Esophagus squamous epithelium (tissue), 4 donors: ENCODE measurements around the gene SIPA1L2.

Source experiments
- CTCF ChIP-seq, 6 experiments: fragments of 450-650 bp in 4 of 6; fragments of 200-600 bp in 2 of 6; sonication (generic) in 2 of 6; IDR thresholded peaks; one replicate each; pipeline ENCODE4 v1.5.1; 2016 to 2019; ENCODE audit warnings: antibody characterized with exemption in 6 of 6, mild to moderate bottlenecking in 4 of 6, moderate library complexity in 4 of 6
- POLR2A ChIP-seq, 4 donors: fragments of 450-650 bp; IDR thresholded peaks; one replicate each; pipeline ENCODE4 v1.6.1; 2017; ENCODE audit warnings: antibody characterized with exemption in 4 of 4, mild to moderate bottlenecking in 4 of 4, moderate library complexity in 3 of 4

GRCh38 chr1:232676307-232676706 lies 46.4 kb upstream of the SIPA1L2 start:
- TF ChIP-seq CTCF (IDR thresholded peaks at IDR 0.05) (no peak), POLR2A (IDR thresholded peaks at IDR 0.05) (no peak)
